Right cardiac atrium (tissue), 5 donors: Measurements from ENCODE around the gene REC114. TPM values are rescaled to one million over a fixed set of nuclear protein-coding genes. Genes with fewer than 3 reads are reported as not detected.
"Not testable (repeated sequence)": the region's sequence is repeated elsewhere in the genome, so short reads cannot be mapped to it uniquely, and the experiment has no call there.

Source experiments
- ATAC-seq, 2 donors: fragments of 200-7000 bp; cut with Tn5 transposase; one replicate each; pipeline versions ENCODE4 v1.8.0 to v1.9.1; 2020; ENCODE audit warnings: moderate library complexity in 2 of 2, mild to moderate bottlenecking in 1 of 2
- DNase-seq, 3 donors: peaks; one replicate each; pipeline ENCODE4 v3.0.0-alpha.2; 2020
- H3K27ac ChIP-seq: one replicate; pipeline ENCODE4 v1.5.1; 2013; ENCODE audit warnings: mild to moderate bottlenecking, low read length, control low read depth, moderate library complexity
- H3K27me3 ChIP-seq: one replicate; pipeline ENCODE4 v1.6.1; 2013; ENCODE audit not compliant: control insufficient read depth, insufficient read depth
- H3K4me1 ChIP-seq: one replicate; pipeline ENCODE4 v1.6.1; 2013; ENCODE audit warnings: low read length; ENCODE audit not compliant: control insufficient read depth, insufficient read depth
- H3K4me3 ChIP-seq: one replicate; pipeline ENCODE4 v1.5.1; 2013; ENCODE audit warnings: low read length, control low read depth
- H3K9me3 ChIP-seq: one replicate; pipeline ENCODE4 v1.6.1; 2013; ENCODE audit warnings: low read length; ENCODE audit not compliant: control insufficient read depth
- WGBS: extraction: QIAGEN DNeasy Blood & Tissue Kit; methylation state at CpG from one replicate; pipeline ENCODE4 v1.1.7; 2013; 5-methylcytosine and 5-hydroxymethylcytosine counted together
- intact Hi-C, 4 donors: fragments of 100-400 bp; cut with DNase I; formaldehyde crosslinking; loops; one replicate each; pipeline versions ENCODE4 v1.11.0 to v1.14.0; 2022 to 2023
- long read RNA-seq, 4 donors: library from polyadenylated mRNA; unstranded; transcript quantifications; one replicate each; pipeline ENCODE4 v2.0.0, GENCODE V29; 2020 to 2021
- polyA plus RNA-seq: library from polyadenylated mRNA; stranded (reverse); fragments of 200-250 nt; gene quantifications from one replicate; pipeline ENCODE4 v1.2.3, GENCODE V29; 2013
- total RNA-seq, 4 donors: library from RNA; stranded (reverse); fragmentation: NEBNext Ultra II Directional; extraction: Animal tissue kit (Norgen Biotek cat#: 25700); gene quantifications; one replicate each; pipeline ENCODE4 v1.2.1, GENCODE V29; 2021
- donor health status: healthy with polysubstance abuse.
- donor health status: DM: no; HTN: yes; CAD: no.
- donor health status: DM: no; HTN: no; CAD: no.
- donor health status: DM: no; HTN: yes; CAD: no; lungs with severe emphysema.
- donor health status: DM: yes; HTN: yes; CAD: no.

The REC114 gene
- 10 to 100 TPM in 1 of 4 donors, 1 to 10 TPM in 3; 3.4 to 12.1 (median 6.1) TPM for total RNA-seq
- polyA plus RNA-seq: 2.6 TPM
- long read RNA-seq, donor 1, partial matches to known transcripts: 0 of 4 reads
- long read RNA-seq, donor 1, other reads (novel, unspliced or antisense): 4 of 4 reads
- long read RNA-seq, donor 2, partial matches to known transcripts: 1 of 7 reads
- long read RNA-seq, donor 2, other reads (novel, unspliced or antisense): 6 of 7 reads
- long read RNA-seq, donor 3, partial matches to known transcripts: 0 of 12 reads
- long read RNA-seq, donor 3, other reads (novel, unspliced or antisense): 12 of 12 reads
- long read RNA-seq, donor 4, partial matches to known transcripts: 0 of 4 reads
- long read RNA-seq, donor 4, other reads (novel, unspliced or antisense): 4 of 4 reads

GRCh38 chr15:73442968-73443367 lies at the start of gene REC114:
TSS of gene REC114 (plus strand) at chr15:73443164. CDS start at chr15:73443186, 22 bp downstream.
- no peaks in the 10 kb centered on the region for H3K4me1 ChIP-seq
- DNase-seq: peak in 1 of 3 donors; percentile 36
- ATAC-seq: no peak
- H3K27ac ChIP-seq: no peak within 1 kb of the TSS
- H3K4me3 ChIP-seq: no peak within 1 kb of the TSS
- H3K9me3 ChIP-seq: no peaks in the 10 kb centered on the region
- H3K27me3 ChIP-seq: no peaks in the 10 kb centered on the region
- intact Hi-C loops: no loop called here
- WGBS: 93% methylated on average over 22 of the region's 22 CpGs

GRCh38 chr15:73393336-73393735 lies 49.6 kb upstream of the REC114 start:
- Histone ChIP-seq H3K4me1 (peaks cover 3% of the 10 kb centered on the region), H3K4me3 (no peak overlapping the region), H3K27me3 (no peaks in the 10 kb centered on the region), H3K9me3 (no peaks in the 10 kb centered on the region), H3K27ac (no peak overlapping the region)
- 69% methylated on average over 2 of the region's 2 CpGs for WGBS
- ATAC-seq (no peak), DNase-seq (no peak)
- intact Hi-C loops: no loop called here

GRCh38 chr15:73394782-73395181 lies 48.2 kb upstream of the REC114 start:
- Histone ChIP-seq H3K27me3 (no peaks in the 10 kb centered on the region), H3K4me3 (no peak overlapping the region), H3K27ac (no peak overlapping the region), H3K9me3 (no peaks in the 10 kb centered on the region), H3K4me1 (peaks cover 7% of the 10 kb centered on the region)
- ATAC-seq (peak; percentile 85 to 90), DNase-seq (peak; percentile 61 to 86 (median 82))
- intact Hi-C loops: no loop called here

GRCh38 chr15:73395671-73396070 lies 47.3 kb upstream of the REC114 start:
- no peak for DNase-seq
- Histone ChIP-seq H3K9me3 (no peaks in the 10 kb centered on the region), H3K4me3 (no peak overlapping the region), H3K27me3 (no peaks in the 10 kb centered on the region), H3K27ac (no peak overlapping the region), H3K4me1 (peaks cover 7% of the 10 kb centered on the region)
- intact Hi-C loops: no loop called here
- ATAC-seq: no peak
- WGBS: 85% methylated on average over 2 of the region's 2 CpGs

- H3K27me3 ChIP-seq: no peaks in the 10 kb centered on the region
- peaks cover 7% of the 10 kb centered on the region for H3K4me1 ChIP-seq
- no peak for DNase-seq
- intact Hi-C loops: no loop called here
- no peak overlapping the region for H3K4me3 ChIP-seq
- no peak overlapping the region for H3K27ac ChIP-seq
- peak in 1 of 2 donors; percentile 15 for ATAC-seq
- no peaks in the 10 kb centered on the region for H3K9me3 ChIP-seq
- 46% methylated on average over 5 of the region's 5 CpGs for WGBS
These were observed 45.5 kb upstream of the REC114 start for GRCh38 chr15:73397461-73397860.

GRCh38 chr15:73398861-73399260 lies 44.1 kb upstream of the REC114 start:
- WGBS: 69% methylated on average over 4 of the region's 4 CpGs
- Histone ChIP-seq H3K4me1 (peaks cover 7% of the 10 kb centered on the region), H3K9me3 (no peaks in the 10 kb centered on the region), H3K27ac (no peak overlapping the region), H3K4me3 (no peak overlapping the region), H3K27me3 (no peaks in the 10 kb centered on the region)
- intact Hi-C loops: no loop called here
- ATAC-seq (no peak), DNase-seq (no peak)

GRCh38 chr15:73400222-73400621 lies 42.7 kb upstream of the REC114 start:
- ATAC-seq, H3K27me3 ChIP-seq, intact Hi-C loops, H3K27ac ChIP-seq, H3K4me1 ChIP-seq, DNase-seq, H3K9me3 ChIP-seq, H3K4me3 ChIP-seq: not testable (repeated sequence)
- WGBS: 78% methylated on average over 6 of the region's 6 CpGs

- intact Hi-C loops: no loop called here
- H3K4me1 ChIP-seq: peaks cover 4% of the 10 kb centered on the region
- H3K27me3 ChIP-seq: no peaks in the 10 kb centered on the region
- DNase-seq (no peak), ATAC-seq (no peak)
- no peaks in the 10 kb centered on the region for H3K9me3 ChIP-seq
- no peak overlapping the region for H3K27ac ChIP-seq
- no peak overlapping the region for H3K4me3 ChIP-seq
These were observed 39.8 kb upstream of the REC114 start for GRCh38 chr15:73403171-73403570.

GRCh38 chr15:73414876-73415275 lies 28.1 kb upstream of the REC114 start:
- Histone ChIP-seq H3K27me3 (no peaks in the 10 kb centered on the region), H3K9me3 (no peaks in the 10 kb centered on the region), H3K4me3 (no peak overlapping the region), H3K27ac (no peak overlapping the region), H3K4me1 (no peaks in the 10 kb centered on the region)
- WGBS: 69% methylated on average over 3 of the region's 3 CpGs
- DNase-seq (no peak), ATAC-seq (no peak)
- intact Hi-C loops: no loop called here

GRCh38 chr15:73424506-73424905 lies 18.5 kb upstream of the REC114 start:
- Histone ChIP-seq H3K27ac (no peak overlapping the region), H3K4me3 (no peak overlapping the region), H3K27me3 (no peaks in the 10 kb centered on the region), H3K9me3 (no peaks in the 10 kb centered on the region), H3K4me1 (peaks cover 1% of the 10 kb centered on the region)
- 95% methylated on average over 1 of the region's 1 CpG for WGBS
- intact Hi-C loops: no loop called here
- ATAC-seq (no peak), DNase-seq (no peak)

GRCh38 chr15:73425510-73425909 lies 17.5 kb upstream of the REC114 start:
- DNase-seq (no peak), ATAC-seq (no peak)
- H3K9me3 ChIP-seq: no peaks in the 10 kb centered on the region
- no peaks in the 10 kb centered on the region for H3K27me3 ChIP-seq
- no peak overlapping the region for H3K27ac ChIP-seq
- intact Hi-C loops: no loop called here
- H3K4me1 ChIP-seq: peaks cover 1% of the 10 kb centered on the region
- 64% methylated on average over 2 of the region's 2 CpGs for WGBS
- no peak overlapping the region for H3K4me3 ChIP-seq
